Mucosa of descending colon (tissue), 3 donors: ENCODE measurements around the gene TMEM120B. TPM values are rescaled to one million over a fixed set of nuclear protein-coding genes. Genes with fewer than 3 reads are reported as not detected.

ENCODE experiments used
- ATAC-seq: fragments of 200-7000 bp; cut with Tn5 transposase; one replicate; pipeline ENCODE4 v1.9.1; 2020; ENCODE audit warnings: mild to moderate bottlenecking, moderate library complexity
- DNase-seq, 3 donors: peaks; one replicate each; pipeline ENCODE4 v3.0.0-alpha.2; 2020
- H3K36me3 ChIP-seq: fragments of 200-600 bp; one replicate; pipeline ENCODE4 v1.8.0; 2021; ENCODE audit warnings: low read depth, mild to moderate bottlenecking
- H3K4me1 ChIP-seq: fragments of 200-600 bp; one replicate; pipeline ENCODE4 v1.8.0; 2021; ENCODE audit warnings: low read depth, mild to moderate bottlenecking
- H3K4me3 ChIP-seq: fragments of 200-600 bp; one replicate; pipeline ENCODE4 v1.8.0; 2021; ENCODE audit warnings: mild to moderate bottlenecking
- H3K9me3 ChIP-seq: fragments of 200-600 bp; one replicate; pipeline ENCODE4 v1.8.0; 2021; ENCODE audit warnings: mild to moderate bottlenecking
- CTCF ChIP-seq: fragments of 200-600 bp; IDR thresholded peaks from one replicate; pipeline ENCODE4 v1.8.0; 2022; ENCODE audit warnings: antibody characterized with exemption, mild to moderate bottlenecking
- intact Hi-C, 2 donors: fragments of 100-400 bp; cut with DNase I in 1 of 2; cut with micrococcal nuclease in 1 of 2; formaldehyde crosslinking; loops; one replicate each; pipeline versions ENCODE4 v1.11.0 to v1.11.1; 2022; cut with DNase I, micrococcal nuclease
- total RNA-seq, 3 donors: library from RNA; stranded (reverse); fragmentation: NEBNext Ultra II Directional in 2 of 3; extraction: Animal tissue kit (Norgen Biotek cat#: 25700) in 2 of 3; gene quantifications; one replicate each; pipeline versions ENCODE4 v1.2.1 to v1.2.4, GENCODE V29; 2021 to 2023
- donor health status: DM: no; HTN: no; CAD: no; lungs with moderate emphysema.
- donor health status: DM: no; HTN: no; CAD: no.
- donor health status: DM: no; HTN: yes; CAD: no.

The TMEM120B gene
- total RNA-seq, 3 donors from 2014 or later, result 6.0 to 10.3 (median 6.4) TPM

GRCh38 chr12:121823727-121824115, 111.2 kb downstream of the TMEM120B start:
- Histone ChIP-seq H3K36me3 (peaks cover 24% of the 10 kb centered on the region), H3K9me3 (no peaks in the 10 kb centered on the region), H3K4me1 (no peaks in the 10 kb centered on the region), H3K4me3 (no peak overlapping the region)
- DNase-seq, result peak in 1 of 3 donors; percentile 25
- ATAC-seq, result no peak
- intact Hi-C loops, result no loop called here
- TF ChIP-seq CTCF, result no peak

- Histone ChIP-seq H3K36me3 (peaks cover 16% of the 10 kb centered on the region), H3K4me3 (no peak overlapping the region), H3K9me3 (no peaks in the 10 kb centered on the region), H3K4me1 (no peaks in the 10 kb centered on the region)
- intact Hi-C loops, result no loop called here
- ATAC-seq (no peak), DNase-seq (peak in 1 of 3 donors; percentile 48)
- no peak for TF ChIP-seq CTCF
These were observed 112.5 kb downstream of the TMEM120B start for GRCh38 chr12:121825041-121825523.

- no peak for TF ChIP-seq CTCF
- Histone ChIP-seq H3K4me3 (no peak overlapping the region), H3K36me3 (peaks cover 8% of the 10 kb centered on the region), H3K9me3 (no peaks in the 10 kb centered on the region), H3K4me1 (no peaks in the 10 kb centered on the region)
- ATAC-seq (no peak), DNase-seq (peak in 1 of 3 donors; percentile 41)
- intact Hi-C loops, result no loop called here
These were observed 114.0 kb downstream of the TMEM120B start for GRCh38 chr12:121826318-121827150.

GRCh38 chr12:121827351-121828099, 115.0 kb downstream of the TMEM120B start:
- Histone ChIP-seq H3K4me1 (no peaks in the 10 kb centered on the region), H3K9me3 (no peaks in the 10 kb centered on the region), H3K4me3 (no peak overlapping the region), H3K36me3 (peaks cover 8% of the 10 kb centered on the region)
- DNase-seq (peak in 1 of 3 donors; percentile 2), ATAC-seq (no peak)
- no peak for TF ChIP-seq CTCF
- intact Hi-C loops, result no loop called here

- no peaks in the 10 kb centered on the region for H3K4me1 ChIP-seq
- ATAC-seq (no peak), DNase-seq (no peak)
- no peak for TF ChIP-seq CTCF
- H3K4me3 ChIP-seq, result no peak overlapping the region
- intact Hi-C loops, result no loop called here
- peaks cover 8% of the 10 kb centered on the region for H3K36me3 ChIP-seq
- no peaks in the 10 kb centered on the region for H3K9me3 ChIP-seq
These were observed 115.8 kb downstream of the TMEM120B start for GRCh38 chr12:121828306-121828705.
